HCT116 (cell line): ENCODE data around the gene SBF2. TPM values are rescaled to one million over a fixed set of nuclear protein-coding genes. Genes with fewer than 3 reads are reported as not detected.

ENCODE experiments used
- ATAC-seq: fragments of 200-7000 bp; cut with Tn5 transposase; 2 replicates; pipeline ENCODE4 v1.9.1; 2020; ENCODE audit warnings: mild to moderate bottlenecking, moderate library complexity
- BruUV-seq: library from RNA; stranded (reverse); fragments of 400-500 nt; replicated peaks from 2 replicates; lab custom pipeline; 2021; lab: Mats Ljungman, UMichigan
- CTCF ChIA-PET: fragments of 300-600 bp; sonication (Branson Sonifier 250); formaldehyde crosslinking; loops from one replicate; lab custom pipeline; 2021; ENCODE audit warnings: antibody characterized with exemption; lab: Charles Lee
- POLR2A ChIA-PET: fragments of 300-600, 350-600 bp; sonication (Branson Sonifier 250); formaldehyde crosslinking; loops from one replicate; lab custom pipeline; 2021; ENCODE audit warnings: antibody characterized with exemption; lab: Charles Lee
- RAD21 ChIA-PET, 2 experiments: fragments of 300-600 bp; sonication (Branson Sonifier 250); formaldehyde crosslinking; loops; one replicate each; lab custom pipeline; 2023; ENCODE audit warnings: low total read pairs in 2 of 2; ENCODE audit not compliant: uncharacterized antibody in 2 of 2, unreplicated experiment in 2 of 2, low non-redundant PET in 1 of 2; lab: Charles Lee
- DNase-seq: peaks from one replicate; pipeline ENCODE4 v3.0.0-alpha.2; 2010; ENCODE audit warnings: low read depth, low spot score
- H2AFZ ChIP-seq: fragments of 200-600 bp; shearing (Covaris generic), sonication (generic); 2 replicates; pipeline ENCODE4 v1.6.1; 2017; ENCODE audit warnings: low read depth, mixed run types, mixed read lengths, antibody characterized with exemption, low read length; ENCODE audit not compliant: poor library complexity, severe bottlenecking
- H3K27ac ChIP-seq: 2 replicates; pipeline ENCODE4 v1.5.1; 2012; ENCODE audit warnings: low read depth, low read length
- H3K27me3 ChIP-seq: fragments of 200-600 bp; sonication (generic); 2 replicates; pipeline ENCODE4 v1.6.1; 2016; ENCODE audit warnings: mixed run types, low read length, mixed read lengths; ENCODE audit not compliant: insufficient read depth
- H3K36me3 ChIP-seq, 2 experiments: fragments of 200-500 bp in 1 of 2; fragments of 200-600 bp in 1 of 2; sonication (Bioruptor generic) in 1 of 2; sonication (generic) in 1 of 2; 2 replicates each; pipeline versions ENCODE4 v1.5.1 to v1.6.1; 2014 to 2016; ENCODE audit warnings: low read length in 2 of 2, inconsistent platforms in 1 of 2, mixed read lengths in 1 of 2, mixed run types in 1 of 2; ENCODE audit not compliant: insufficient read depth in 2 of 2, control insufficient read depth in 1 of 2
- H3K4me1 ChIP-seq, 2 experiments: fragments of 200-600 bp in 1 of 2; sonication (generic) in 1 of 2; 2 replicates each; pipeline versions ENCODE4 v1.5.1 to v1.6.1; 2012 to 2017; ENCODE audit warnings: low read length in 2 of 2, inconsistent platforms in 1 of 2, mild to moderate bottlenecking in 1 of 2, mixed read lengths in 1 of 2, mixed run types in 1 of 2, moderate library complexity in 1 of 2; ENCODE audit not compliant: insufficient read depth in 2 of 2, control insufficient read depth in 1 of 2
- H3K4me2 ChIP-seq: fragments of 200-600 bp; sonication (generic); 2 replicates; pipeline ENCODE4 v1.6.1; 2017; ENCODE audit warnings: mixed run types, low read length, mixed read lengths
- H3K4me3 ChIP-seq, 2 experiments: fragments of 200-600 bp in 1 of 2; sonication (generic) in 1 of 2; replicated peaks in 1 of 2; 2 replicates each; pipeline ENCODE4 v1.5.1; 2011 to 2016; ENCODE audit warnings: low read length in 2 of 2, control low read depth in 1 of 2, low read depth in 1 of 2, mild to moderate bottlenecking in 1 of 2, mixed read lengths in 1 of 2, mixed run types in 1 of 2
- H3K79me2 ChIP-seq: fragments of 200-600 bp; sonication (generic); 2 replicates; pipeline ENCODE4 v1.6.1; 2017; ENCODE audit warnings: mild to moderate bottlenecking, mixed run types, low read length, moderate library complexity, mixed read lengths; ENCODE audit not compliant: insufficient read depth
- H3K9ac ChIP-seq: fragments of 200-600 bp; sonication (generic); 2 replicates; pipeline ENCODE4 v1.6.1; 2016; ENCODE audit warnings: low read length, mixed read lengths
- H3K9me2 ChIP-seq: fragments of 200-600 bp; sonication (generic), shearing (Covaris generic); 2 replicates; pipeline ENCODE4 v1.6.1; 2017; ENCODE audit warnings: mixed run types, mild to moderate bottlenecking, moderate library complexity; ENCODE audit not compliant: insufficient read depth
- H3K9me3 ChIP-seq, 2 experiments: fragments of 200-500 bp in 1 of 2; fragments of 200-600 bp in 1 of 2; sonication (Bioruptor generic) in 1 of 2; sonication (generic) in 1 of 2; 2 replicates each; pipeline ENCODE4 v1.6.1; 2014 to 2017; ENCODE audit warnings: low read length in 2 of 2, mixed read lengths in 2 of 2, inconsistent platforms in 1 of 2, low read depth in 1 of 2, mild to moderate bottlenecking in 1 of 2, mixed run types in 1 of 2, moderate library complexity in 1 of 2; ENCODE audit not compliant: control insufficient read depth in 1 of 2, insufficient read depth in 1 of 2
- H4K20me1 ChIP-seq: fragments of 200-600 bp; sonication (generic), shearing (Covaris generic); 2 replicates; pipeline ENCODE4 v1.6.1; 2017; ENCODE audit warnings: mixed run types, mild to moderate bottlenecking, moderate library complexity; ENCODE audit not compliant: insufficient read depth
- CBX3 ChIP-seq: IDR thresholded peaks from 2 replicates; pipeline ENCODE4 v1.6.1; 2012; ENCODE audit warnings: low read depth
- CTCF ChIP-seq, 3 experiments: fragments of 200-600 bp in 1 of 3; sonication (generic) in 1 of 3; IDR thresholded peaks in 2 of 3; conservative IDR thresholded peaks in 1 of 3; 2 replicates each; pipeline ENCODE4 v1.5.1; 2012 to 2017; ENCODE audit warnings: low read depth in 2 of 3, low read length in 2 of 3, antibody characterized with exemption in 1 of 3, borderline replicate concordance in 1 of 3, control low read depth in 1 of 3, mild to moderate bottlenecking in 1 of 3, mixed read lengths in 1 of 3, mixed run types in 1 of 3, moderate library complexity in 1 of 3; ENCODE audit not compliant: insufficient read depth in 1 of 3
- EGR1 ChIP-seq: IDR thresholded peaks from 2 replicates; pipeline ENCODE4 v1.6.1; 2012; ENCODE audit warnings: low read depth
- EZH2phosphoT487 ChIP-seq: fragments of 200-600 bp; IDR thresholded peaks from 2 replicates; pipeline ENCODE4 v1.6.1; 2018; ENCODE audit warnings: antibody characterized with exemption, borderline replicate concordance
- FOSL1 ChIP-seq: IDR thresholded peaks from 2 replicates; pipeline ENCODE4 v1.6.1; 2012; ENCODE audit warnings: low read depth
- MAX ChIP-seq: IDR thresholded peaks from 2 replicates; pipeline ENCODE4 v1.6.1; 2012
- POLR2A ChIP-seq: IDR thresholded peaks from 2 replicates; pipeline ENCODE4 v1.7.0; 2011; ENCODE audit warnings: borderline replicate concordance; ENCODE audit not compliant: insufficient read depth, insufficient read length; ENCODE audit errors: extremely low read depth
- POLR2AphosphoS5 ChIP-seq: IDR thresholded peaks from 2 replicates; pipeline ENCODE4 v1.6.1; 2011; ENCODE audit warnings: mild to moderate bottlenecking, low read depth, low read length, moderate library complexity
- RAD21 ChIP-seq: IDR thresholded peaks from 2 replicates; pipeline ENCODE4 v1.6.1; 2012; ENCODE audit warnings: low read depth, mild to moderate bottlenecking
- SIN3A ChIP-seq: IDR thresholded peaks from 2 replicates; pipeline ENCODE4 v1.6.1; 2012; ENCODE audit warnings: low read depth
- SP1 ChIP-seq: IDR thresholded peaks from 2 replicates; pipeline ENCODE4 v1.6.1; 2012; ENCODE audit warnings: low read depth
- SRF ChIP-seq: IDR thresholded peaks from 2 replicates; pipeline ENCODE4 v1.6.1; 2012; ENCODE audit warnings: low read depth
- ZFX ChIP-seq: fragments of 450-650 bp; IDR thresholded peaks from 2 replicates; pipeline ENCODE4 v1.6.1; 2017
- ZNF274 ChIP-seq: fragments of 200-500 bp; sonication (Bioruptor generic); IDR thresholded peaks from 2 replicates; pipeline ENCODE4 v1.6.1; 2014; ENCODE audit warnings: mild to moderate bottlenecking, low read depth, low read length, inconsistent platforms
- intact Hi-C: fragments of 100-400 bp; cut with micrococcal nuclease; formaldehyde crosslinking; loops from 2 replicates; pipeline ENCODE4 v1.10.0; 2022
- total RNA-seq: library from RNA; stranded (reverse); gene quantifications from one replicate; pipeline ENCODE4 v1.2.1, GENCODE V29; 2021; ENCODE audit not compliant: unreplicated experiment

The SBF2 gene
- total RNA-seq, 1 experiment from 2014 or later: 35.0 TPM

GRCh38 chr11:10113852-10114251 lies 180.2 kb downstream of the SBF2 start:
- no peak for ATAC-seq
- Histone ChIP-seq H3K4me3 (no peak overlapping the region), H3K4me2 (no peak overlapping the region), H3K27me3 (no peaks in the 10 kb centered on the region), H3K36me3 (no peaks in the 10 kb centered on the region), H3K9me3 (no peaks in the 10 kb centered on the region), H3K4me1 (no peaks in the 10 kb centered on the region), H3K9ac (no peak overlapping the region), H2AFZ (no peak overlapping the region), H4K20me1 (no peaks in the 10 kb centered on the region), H3K79me2 (no peaks in the 10 kb centered on the region), H3K27ac (no peak overlapping the region), H3K9me2 (no peaks in the 10 kb centered on the region)
- RAD21 ChIA-PET: no interaction called here
- CTCF ChIA-PET: no interaction called here
- no peak for DNase-seq
- POLR2A ChIA-PET: no interaction called here
- no TSS peak for BruUV-seq
- intact Hi-C loops: no loop called here
- TF ChIP-seq POLR2A (no peak), ZFX (no peak), CTCF (IDR thresholded peaks at IDR 0.05 in 2 of 3, conservative IDR thresholded peaks at IDR 0.05 in 1 of 3; ENCODE audit: borderline replicate concordance in 1 of 3, insufficient read depth in 1 of 3, low read depth in 2 of 3, low read length in 2 of 3) (no peak), CBX3 (no peak), EZH2phosphoT487 (no peak), SRF (no peak), MAX (no peak)

GRCh38 chr11:10109806-10110205 lies 184.2 kb downstream of the SBF2 start:
- no peaks in the 10 kb centered on the region for H3K27me3 ChIP-seq
- no TSS peak for BruUV-seq
- no peak overlapping the region for H3K9ac ChIP-seq
- no peaks in the 10 kb centered on the region for H3K4me1 ChIP-seq
- intact Hi-C loops: no loop called here
- no peaks in the 10 kb centered on the region for H4K20me1 ChIP-seq
- H3K9me3 ChIP-seq: no peaks in the 10 kb centered on the region
- no peaks in the 10 kb centered on the region for H3K79me2 ChIP-seq
- H3K27ac ChIP-seq: no peak overlapping the region
- ChIA-PET RAD21 (no interaction called here), CTCF (no interaction called here), POLR2A (no interaction called here)
- DNase-seq (no peak), ATAC-seq (no peak)
- no peak overlapping the region for H2AFZ ChIP-seq
- H3K36me3 ChIP-seq: no peaks in the 10 kb centered on the region
- no peaks in the 10 kb centered on the region for H3K9me2 ChIP-seq
- H3K4me2 ChIP-seq: no peak overlapping the region
- no peak overlapping the region for H3K4me3 ChIP-seq
- no peak for TF ChIP-seq RAD21
- no peak for TF ChIP-seq SIN3A
- TF ChIP-seq ZNF274: no peak
- no peak for TF ChIP-seq POLR2AphosphoS5
- TF ChIP-seq EGR1: no peak
- TF ChIP-seq SP1: no peak
- no peak for TF ChIP-seq MAX
- no peak for TF ChIP-seq CTCF (IDR thresholded peaks at IDR 0.05 in 2 of 3, conservative IDR thresholded peaks at IDR 0.05 in 1 of 3; ENCODE audit: borderline replicate concordance in 1 of 3, insufficient read depth in 1 of 3, low read depth in 2 of 3, low read length in 2 of 3)
- no peak for TF ChIP-seq FOSL1
